HFF-Myc (cell line): ENCODE data around the gene TAS2R13.

Experiments used
- DNase-seq: peaks from one replicate; pipeline ENCODE4 v3.0.0-alpha.2; 2011; ENCODE audit warnings: low read depth; ENCODE audit errors: extremely low read depth
- H3K4me3 ChIP-seq: replicated peaks from 2 replicates; pipeline ENCODE4 v1.5.1; 2011; ENCODE audit warnings: low read depth, mild to moderate bottlenecking, control low read depth, low read length
- TF ChIP-seq, protein P1 (sequence below): IDR thresholded peaks from 2 replicates; pipeline ENCODE4 v1.5.1; 2012; ENCODE audit warnings: mild to moderate bottlenecking, low read depth, low read length, control low read depth; ENCODE audit errors: missing control alignments

TAS2R13 gene

DNA sequence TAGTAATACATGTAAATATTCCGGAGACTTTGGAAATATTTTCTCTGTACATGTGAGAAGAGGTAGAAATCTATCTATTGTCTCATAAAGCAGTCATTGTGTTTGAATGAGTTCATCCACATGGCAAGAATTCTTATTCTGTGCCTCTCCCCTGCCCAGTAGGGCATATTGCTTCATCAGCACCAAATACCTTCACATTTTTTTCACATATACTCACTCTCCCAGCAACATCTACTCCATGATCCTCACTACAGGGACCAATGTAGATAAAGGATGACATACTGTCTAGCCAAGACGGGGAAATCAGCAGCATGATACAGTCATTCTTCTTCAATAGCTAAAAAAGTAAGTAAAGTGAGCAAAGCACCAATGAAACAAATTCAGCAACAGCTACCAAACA lies 31.0 kb upstream of the TAS2R13 start:
- TF ChIP-seq, protein P1, sequence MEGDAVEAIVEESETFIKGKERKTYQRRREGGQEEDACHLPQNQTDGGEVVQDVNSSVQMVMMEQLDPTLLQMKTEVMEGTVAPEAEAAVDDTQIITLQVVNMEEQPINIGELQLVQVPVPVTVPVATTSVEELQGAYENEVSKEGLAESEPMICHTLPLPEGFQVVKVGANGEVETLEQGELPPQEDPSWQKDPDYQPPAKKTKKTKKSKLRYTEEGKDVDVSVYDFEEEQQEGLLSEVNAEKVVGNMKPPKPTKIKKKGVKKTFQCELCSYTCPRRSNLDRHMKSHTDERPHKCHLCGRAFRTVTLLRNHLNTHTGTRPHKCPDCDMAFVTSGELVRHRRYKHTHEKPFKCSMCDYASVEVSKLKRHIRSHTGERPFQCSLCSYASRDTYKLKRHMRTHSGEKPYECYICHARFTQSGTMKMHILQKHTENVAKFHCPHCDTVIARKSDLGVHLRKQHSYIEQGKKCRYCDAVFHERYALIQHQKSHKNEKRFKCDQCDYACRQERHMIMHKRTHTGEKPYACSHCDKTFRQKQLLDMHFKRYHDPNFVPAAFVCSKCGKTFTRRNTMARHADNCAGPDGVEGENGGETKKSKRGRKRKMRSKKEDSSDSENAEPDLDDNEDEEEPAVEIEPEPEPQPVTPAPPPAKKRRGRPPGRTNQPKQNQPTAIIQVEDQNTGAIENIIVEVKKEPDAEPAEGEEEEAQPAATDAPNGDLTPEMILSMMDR: no peak
- DNase-seq: peak; percentile 4
- H3K4me3 ChIP-seq: no peak overlapping the region

DNA sequence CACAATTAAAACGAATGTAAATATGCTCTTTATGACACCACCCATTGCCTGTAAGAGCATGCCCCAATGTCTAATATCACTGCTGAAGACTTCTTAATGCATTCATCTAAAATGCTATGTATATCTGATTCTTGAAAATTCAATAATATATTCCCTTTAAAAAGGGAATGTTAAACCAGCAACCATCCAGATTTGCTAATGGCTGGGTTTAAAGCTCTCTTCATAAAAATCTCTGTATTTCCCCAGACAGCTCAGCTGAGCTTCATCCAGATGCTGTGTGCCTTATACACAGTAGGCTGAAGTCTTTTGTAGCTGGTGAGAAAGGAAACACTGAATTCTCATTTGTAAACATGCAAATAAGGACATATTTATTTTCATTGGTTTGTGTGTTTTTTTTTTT lies 29.8 kb upstream of the TAS2R13 start, which contains the start of gene TAS2R14:
TSS of gene TAS2R14 (minus strand) at position 101 of the 400 bp plus-strand sequence. CDS start at position 45, 56 bp downstream.
- no peak for DNase-seq
- TF ChIP-seq, protein P1: no peak
- no peak within 1 kb of the TSS for H3K4me3 ChIP-seq

DNA sequence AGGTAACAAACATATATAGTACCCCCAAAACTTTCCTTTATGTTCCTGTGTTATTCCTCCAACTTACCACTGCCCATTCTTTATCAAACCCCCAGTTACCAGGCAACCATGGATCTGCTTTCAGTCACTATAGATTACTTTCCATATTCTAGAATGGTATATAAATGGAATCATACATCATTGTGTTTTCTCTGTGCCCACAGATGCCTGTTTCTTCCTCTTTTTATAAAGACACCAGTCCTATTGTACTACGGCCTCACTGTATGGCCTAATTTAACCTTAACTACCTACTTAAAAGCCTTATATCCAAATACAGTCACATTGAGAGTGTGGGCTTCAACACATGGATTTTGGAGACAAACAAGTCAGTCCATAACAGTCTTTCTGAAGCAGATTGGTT lies 27.1 kb upstream of the TAS2R13 start:
- no peak for DNase-seq
- H3K4me3 ChIP-seq: no peak overlapping the region
- TF ChIP-seq, protein P1: no peak

DNA sequence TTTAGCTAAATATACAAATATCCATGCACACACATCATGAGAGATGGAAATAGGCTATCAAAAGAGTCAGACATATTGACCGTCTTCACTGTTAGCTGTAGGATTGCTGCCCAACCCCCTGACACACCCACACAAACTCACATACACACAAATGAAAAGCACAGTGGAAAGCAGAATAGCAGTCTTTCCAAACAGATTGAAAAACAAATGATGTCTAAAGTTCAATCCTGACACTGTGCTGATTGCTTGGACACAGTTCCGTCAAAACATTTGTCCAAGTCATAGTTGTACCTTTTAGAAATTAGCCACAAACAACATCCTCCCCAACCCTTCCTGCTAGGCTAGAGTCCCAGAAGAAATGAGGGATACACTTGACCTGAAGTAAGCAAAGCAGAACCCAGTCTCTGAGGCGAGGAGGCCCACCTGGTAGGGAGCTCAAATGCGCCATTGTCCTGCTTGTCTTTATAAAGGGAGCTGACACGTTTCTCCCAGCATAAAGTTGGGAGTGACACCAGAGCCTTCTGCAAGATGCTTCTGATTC lies 19.5 kb upstream of the TAS2R13 start, which contains the start of gene PRH2:
TSS of gene PRH2 (plus strand) at position 491 of the 541 bp plus-strand sequence. CDS start at position 529, 38 bp downstream.
- TF ChIP-seq, protein P1: no peak
- no peak within 1 kb of the TSS for H3K4me3 ChIP-seq
- no peak for DNase-seq

DNA sequence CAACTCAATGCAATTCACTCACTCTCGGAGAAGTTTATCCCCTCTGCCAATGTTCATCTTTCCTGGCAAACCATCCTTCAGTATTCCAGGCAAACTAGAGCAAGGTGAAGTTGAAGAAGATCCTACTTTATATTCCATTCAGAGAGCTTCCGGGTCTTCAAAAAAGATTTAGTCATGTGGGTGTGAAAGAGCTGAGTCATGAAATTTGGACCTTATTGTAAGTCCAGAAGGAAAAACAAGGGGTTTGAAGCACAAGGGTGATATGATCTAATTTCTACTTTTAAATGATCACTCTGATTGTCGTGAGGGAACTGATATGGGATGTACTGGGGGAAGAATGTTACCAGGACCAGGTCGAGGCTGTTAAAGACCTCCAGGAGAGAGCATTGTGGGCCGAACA lies 16.9 kb upstream of the TAS2R13 start:
- TF ChIP-seq, protein P1: no peak
- H3K4me3 ChIP-seq: no peak overlapping the region

DNA sequence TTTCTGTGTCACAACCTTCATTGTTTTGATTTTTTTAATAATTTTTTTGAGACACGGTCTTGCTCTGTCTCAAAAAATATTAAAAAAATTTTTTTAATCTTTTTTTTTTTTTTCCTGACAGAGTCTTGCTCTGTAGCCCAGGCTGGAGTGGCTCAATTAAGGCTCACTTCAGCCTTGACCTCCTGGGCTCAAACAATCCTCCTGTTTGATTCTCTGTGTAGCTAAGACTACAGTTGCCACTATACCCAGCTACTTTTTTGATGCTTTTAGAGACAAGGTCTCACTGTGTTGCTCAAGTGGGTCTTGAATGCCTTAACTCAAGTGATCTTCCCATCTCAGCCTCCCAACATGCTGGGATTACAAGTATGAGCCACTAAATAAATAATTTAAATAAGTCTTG lies 10.4 kb upstream of the TAS2R13 start:
- DNase-seq: no peak
- TF ChIP-seq, protein P1: no peak
- H3K4me3 ChIP-seq: no peak overlapping the region

More for the DNA sequence above, 16.9 kb upstream of the TAS2R13 start:
- DNase-seq: no peak

DNA sequence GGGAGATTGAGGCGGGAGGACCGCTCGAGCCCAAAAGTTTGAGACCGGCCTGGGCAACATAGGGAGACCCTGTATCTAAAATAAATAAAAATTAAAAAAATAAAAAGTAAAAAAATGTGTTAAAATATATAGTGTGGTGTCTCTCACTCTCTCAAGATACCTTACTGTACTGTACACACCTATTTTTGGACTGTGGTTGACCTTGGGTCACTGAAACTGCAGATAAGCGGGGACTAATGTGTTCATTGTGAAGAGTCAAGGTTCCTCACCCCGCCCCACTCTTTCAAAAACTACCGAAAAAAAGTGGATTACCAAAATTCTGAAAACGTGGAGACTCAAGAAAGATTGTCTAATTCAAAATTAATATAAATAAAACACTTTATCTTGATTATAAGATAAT lies 1.0 kb upstream of the TAS2R13 start:
- DNase-seq: no peak
- TF ChIP-seq, protein P1: no peak
- no peak overlapping the region for H3K4me3 ChIP-seq
